ENCODE data around the gene CHERP. TPM values are rescaled to one million over a fixed set of nuclear protein-coding genes. Genes with fewer than 3 reads are reported as not detected.
"Not testable (repeated sequence)": the region's sequence is repeated elsewhere in the genome, so short reads cannot be mapped to it uniquely, and the experiment has no call there.

Gene CHERP
- total RNA-seq, 1 experiment from 2014 or later: 2.0 TPM

DNA sequence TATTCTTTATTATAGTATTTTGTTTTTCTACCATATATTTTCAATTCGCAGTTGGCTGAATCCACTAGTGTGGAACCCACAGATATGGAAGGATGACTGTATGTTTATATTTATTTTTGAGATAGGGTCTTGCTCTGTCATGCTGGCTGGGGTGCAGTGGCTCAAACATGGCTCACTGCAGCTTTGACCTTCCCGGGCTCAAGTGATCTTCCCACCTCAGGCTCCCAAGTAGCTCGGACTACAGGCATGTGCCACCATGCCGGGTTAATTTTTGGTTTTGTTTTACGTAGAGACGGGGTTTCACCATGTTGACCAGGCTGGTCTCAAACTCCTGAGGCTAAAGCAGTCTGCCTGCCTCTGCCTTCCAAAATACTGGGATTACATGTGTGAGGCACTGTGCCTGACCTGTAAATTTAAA lies 20.4 kb upstream of the CHERP start:
- no peak for DNase-seq
- Histone ChIP-seq H3K4me3 (no peak overlapping the region), H3K27me3 (no peaks in the 10 kb centered on the region), H3K36me3 (peaks cover 87% of the 10 kb centered on the region), H3K9me3 (no peaks in the 10 kb centered on the region)

DNA sequence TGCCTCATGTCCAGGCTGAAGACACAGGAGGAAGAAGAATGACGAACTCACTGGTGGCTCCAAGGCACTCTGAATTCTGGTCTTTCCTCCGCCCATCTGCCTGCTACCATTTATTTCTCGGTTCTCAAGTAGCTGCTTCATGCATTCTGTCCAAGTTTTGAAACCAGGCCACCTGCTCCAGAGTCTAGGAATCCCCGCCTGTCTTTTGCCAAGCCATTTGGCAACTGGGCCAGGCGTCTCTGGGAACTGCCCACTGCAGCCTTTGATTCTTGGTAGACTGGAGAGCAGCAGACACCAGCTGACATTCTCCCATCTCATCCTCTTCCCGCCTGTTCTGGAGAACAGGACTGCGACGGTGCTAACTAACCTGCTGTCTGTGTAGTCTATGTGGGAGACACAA lies 19.1 kb upstream of the CHERP start:
- Histone ChIP-seq H3K9me3 (no peaks in the 10 kb centered on the region), H3K27me3 (no peaks in the 10 kb centered on the region), H3K4me3 (no peak overlapping the region), H3K36me3 (peaks cover 83% of the 10 kb centered on the region)
- no peak for DNase-seq

DNA sequence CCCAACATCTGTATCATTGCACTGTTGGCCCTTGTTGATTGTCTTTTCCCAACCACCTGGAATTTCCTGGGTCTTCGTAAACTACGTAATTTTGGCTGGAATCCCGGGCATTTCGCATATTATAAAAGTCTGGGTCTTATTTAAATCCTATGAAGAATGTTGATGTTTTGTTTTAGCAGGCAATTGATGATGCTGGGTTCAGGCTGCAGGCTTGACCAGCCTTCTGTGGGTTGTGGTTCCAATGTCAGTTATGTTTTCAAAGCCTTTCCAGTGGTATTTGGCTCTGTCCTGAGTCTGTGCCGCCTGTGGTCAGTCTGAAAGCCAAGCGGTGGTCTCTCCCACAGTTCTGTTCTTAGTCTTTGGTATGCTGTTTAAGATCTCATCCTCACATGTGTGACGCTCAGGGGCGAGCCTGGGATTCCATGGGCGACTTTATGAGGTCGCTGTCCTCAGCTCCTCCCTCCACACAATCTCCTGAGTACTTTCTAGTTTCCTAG lies 17.6 kb upstream of the CHERP start:
- Histone ChIP-seq H3K27me3 (no peaks in the 10 kb centered on the region), H3K36me3 (peaks cover 80% of the 10 kb centered on the region), H3K4me3 (no peak overlapping the region), H3K9me3 (no peaks in the 10 kb centered on the region)
- DNase-seq: no peak

DNA sequence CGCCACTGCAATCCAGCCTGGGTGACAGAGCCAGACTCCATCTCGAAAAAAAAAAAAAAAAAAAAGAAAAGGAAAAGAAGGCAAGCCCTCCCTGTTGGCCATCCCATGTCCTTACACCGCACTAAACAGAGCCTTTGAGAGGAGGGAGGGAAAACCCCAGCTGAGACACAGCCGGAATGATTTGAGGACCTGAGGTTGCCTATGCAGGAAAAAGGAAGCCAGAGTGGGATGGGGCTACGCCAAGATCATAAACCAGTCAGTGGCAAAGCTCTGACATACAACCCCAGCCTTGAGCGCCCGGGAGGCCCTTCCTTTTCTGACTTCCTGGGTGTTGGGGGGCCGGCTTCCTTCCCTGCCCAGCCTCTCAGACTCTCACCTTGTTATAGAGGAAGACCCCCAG lies 12.5 kb upstream of the CHERP start:
- peaks cover 65% of the 10 kb centered on the region for H3K36me3 ChIP-seq
- no peaks in the 10 kb centered on the region for H3K9me3 ChIP-seq
- no peak for DNase-seq
- no peak overlapping the region for H3K4me3 ChIP-seq
- H3K27me3 ChIP-seq: no peaks in the 10 kb centered on the region

DNA sequence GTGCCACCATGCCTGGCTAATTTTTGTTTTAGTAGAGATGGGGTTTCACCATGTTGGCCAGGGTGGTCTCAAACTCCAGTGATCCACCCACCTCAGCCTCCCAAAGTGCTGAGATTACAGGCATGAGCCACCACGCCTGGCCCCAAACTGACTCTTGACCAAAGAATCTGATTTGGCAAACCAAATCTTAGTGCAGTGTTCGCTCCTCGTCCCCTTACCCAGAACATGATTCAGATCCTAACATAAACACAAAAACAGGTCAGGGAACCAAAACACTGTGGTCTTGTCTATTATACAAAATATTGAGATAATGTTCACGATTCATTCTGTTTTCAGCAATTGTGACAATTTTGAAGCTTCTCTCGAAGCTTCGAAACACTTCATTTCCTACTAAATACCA lies 9.7 kb upstream of the CHERP start:
- not testable (repeated sequence) for H3K9me3 ChIP-seq, DNase-seq, H3K4me3 ChIP-seq, H3K27me3 ChIP-seq
- peaks cover 45% of the 10 kb centered on the region for H3K36me3 ChIP-seq

DNA sequence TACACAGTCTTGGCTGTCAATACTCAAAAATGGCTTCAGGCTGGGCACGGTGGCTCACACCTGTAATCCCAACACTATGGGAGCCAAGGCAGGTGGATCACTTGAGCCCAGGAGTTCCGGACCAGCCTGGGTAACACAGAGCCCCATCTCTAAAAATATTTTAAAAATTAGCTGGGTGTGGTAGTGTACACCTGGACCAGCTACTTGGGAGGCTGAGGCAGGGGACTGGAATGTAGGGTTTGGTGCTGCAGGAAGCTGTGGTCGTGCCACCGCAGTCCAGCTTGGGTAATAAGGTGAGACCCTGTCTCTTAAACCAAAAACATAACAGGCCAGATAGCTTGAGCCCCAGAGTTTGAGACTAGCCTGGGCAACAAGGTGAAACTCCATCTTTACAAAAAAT lies 6.7 kb upstream of the CHERP start:
- Histone ChIP-seq H3K9me3 (no peaks in the 10 kb centered on the region), H3K27me3 (no peaks in the 10 kb centered on the region), H3K36me3 (peaks cover 30% of the 10 kb centered on the region), H3K4me3 (no peak overlapping the region)
- DNase-seq: no peak

DNA sequence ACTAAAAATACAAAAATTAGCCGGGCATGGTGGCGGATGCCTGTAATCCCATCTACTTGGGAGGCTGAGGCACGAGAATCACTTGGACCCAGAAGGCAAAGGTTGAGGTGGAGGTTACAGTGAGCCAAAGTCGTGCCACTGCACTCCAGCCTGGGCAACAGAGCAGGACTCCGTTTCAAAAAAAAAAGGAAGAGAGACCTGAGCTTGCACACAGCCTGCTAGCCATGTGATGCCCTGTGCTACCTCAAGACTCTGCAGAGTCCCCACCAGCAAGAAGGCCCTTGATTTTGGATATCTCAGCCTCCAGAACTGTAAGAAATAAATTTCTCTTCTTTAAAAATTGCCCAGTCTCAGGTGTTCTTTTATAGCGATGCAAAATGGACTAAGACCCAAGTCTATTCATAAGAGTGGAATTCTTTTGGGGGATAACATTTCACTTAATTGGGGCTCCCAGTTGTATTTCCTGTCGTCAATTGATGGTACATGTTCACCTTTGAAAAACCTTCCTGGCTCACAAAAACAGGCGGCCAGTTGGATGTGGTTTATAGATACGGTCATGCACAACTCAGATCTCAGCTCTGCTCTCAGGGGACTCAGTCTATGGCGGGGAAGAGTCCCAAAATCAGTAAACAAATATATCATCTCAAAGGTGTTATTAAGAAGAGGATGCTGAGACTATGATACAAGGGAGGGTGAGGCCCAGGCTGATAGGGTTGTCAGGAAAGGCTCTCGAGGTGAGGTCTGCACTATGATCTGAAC lies 2.4 kb upstream of the CHERP start:
- H3K36me3 ChIP-seq: peaks cover 30% of the 10 kb centered on the region
- peaks cover 1% of the 10 kb centered on the region; the same call in 1 of the 2 replicates for H3K9me3 ChIP-seq
- no peak for DNase-seq
- no peaks in the 10 kb centered on the region for H3K27me3 ChIP-seq
- H3K4me3 ChIP-seq: no peak overlapping the region

DNA sequence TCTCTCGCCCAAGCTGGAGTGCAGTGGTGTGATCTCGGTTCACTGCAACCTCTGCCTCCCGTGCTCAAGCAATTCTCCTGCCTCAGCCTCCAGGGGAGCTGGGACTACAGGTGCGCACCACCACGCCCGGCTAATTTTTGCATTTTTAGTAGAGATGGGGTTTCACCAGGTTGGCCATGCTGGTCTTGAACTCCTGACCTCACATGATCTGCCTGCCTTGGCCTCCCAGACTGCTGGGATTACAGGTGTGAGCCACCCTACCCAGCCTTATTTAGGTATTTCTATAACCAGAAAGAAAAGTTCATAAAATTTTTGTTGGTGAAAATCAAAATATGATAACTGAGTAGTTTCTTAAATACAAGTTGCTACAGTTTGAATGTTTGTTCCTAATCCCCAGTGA lies 1.5 kb upstream of the CHERP start:
- not testable (repeated sequence) for H3K27me3 ChIP-seq, DNase-seq, H3K9me3 ChIP-seq
- peak overlapping the region; percentile 99 for H3K4me3 ChIP-seq
- peaks cover 39% of the 10 kb centered on the region for H3K36me3 ChIP-seq

DNA sequence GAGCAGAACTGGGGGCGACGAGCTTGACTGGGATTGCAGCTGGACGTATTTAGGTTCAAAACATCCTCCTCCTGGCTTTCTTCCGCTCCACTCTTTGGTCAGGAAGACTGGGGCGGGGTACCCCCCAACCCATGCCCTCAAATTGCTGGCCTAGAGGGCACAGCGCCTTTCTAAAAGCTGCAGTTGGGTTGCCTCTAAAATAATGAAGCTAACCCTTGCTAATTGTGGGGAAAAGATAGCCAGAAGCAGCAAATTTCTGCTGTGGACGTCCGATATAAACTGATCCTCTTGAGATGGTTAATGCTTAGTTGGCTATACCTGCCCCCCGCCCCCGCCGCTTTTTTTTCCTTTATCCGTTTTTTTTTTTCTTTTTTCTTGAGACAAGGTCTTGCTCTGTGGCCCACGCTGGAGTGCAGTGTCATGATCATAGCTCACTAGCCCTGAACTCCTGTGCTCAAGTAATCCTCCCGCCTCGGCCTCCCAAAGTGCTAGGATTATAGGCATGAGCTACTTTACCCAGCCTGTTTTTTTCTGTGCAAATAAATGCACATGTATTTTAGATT lies 754 bp upstream of the CHERP start:
- DNase-seq: no peak
- peak overlapping the region; percentile 99 for H3K4me3 ChIP-seq
- peaks cover 5% of the 10 kb centered on the region; the same call in 1 of the 2 replicates for H3K9me3 ChIP-seq
- H3K36me3 ChIP-seq: peaks cover 40% of the 10 kb centered on the region
- H3K27me3 ChIP-seq: no peaks in the 10 kb centered on the region

DNA sequence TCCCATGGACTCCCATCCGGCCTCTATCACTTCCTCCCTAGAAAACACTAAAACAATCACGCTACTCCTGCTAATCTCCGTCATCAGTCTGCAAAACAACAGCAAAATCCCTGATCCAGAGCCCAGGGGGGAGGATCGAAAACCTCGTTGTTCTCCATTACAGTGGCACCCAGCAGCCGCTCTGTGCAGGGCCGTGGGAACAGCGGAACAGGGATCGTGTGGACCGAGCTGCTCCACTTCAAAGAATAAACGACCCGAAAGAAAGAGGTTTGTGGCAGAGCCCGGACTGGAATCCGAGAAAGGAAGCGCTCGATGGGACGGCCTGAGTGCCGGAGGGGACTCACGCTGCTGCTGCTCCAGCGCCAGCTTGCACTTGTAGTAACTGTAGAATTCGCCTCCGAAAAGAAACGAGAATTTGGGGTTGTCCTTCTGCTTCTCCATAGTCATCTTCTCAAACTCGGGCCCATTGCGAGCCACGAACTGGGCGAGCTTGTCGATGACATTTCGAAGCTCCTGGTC lies 652 bp downstream of the CHERP start:
- peaks cover 54% of the 10 kb centered on the region for H3K36me3 ChIP-seq
- DNase-seq: no peak
- H3K9me3 ChIP-seq: peaks cover 5% of the 10 kb centered on the region; the same call in 1 of the 2 replicates
- H3K27me3 ChIP-seq: no peaks in the 10 kb centered on the region
- H3K4me3 ChIP-seq: peak overlapping the region; percentile 99

DNA sequence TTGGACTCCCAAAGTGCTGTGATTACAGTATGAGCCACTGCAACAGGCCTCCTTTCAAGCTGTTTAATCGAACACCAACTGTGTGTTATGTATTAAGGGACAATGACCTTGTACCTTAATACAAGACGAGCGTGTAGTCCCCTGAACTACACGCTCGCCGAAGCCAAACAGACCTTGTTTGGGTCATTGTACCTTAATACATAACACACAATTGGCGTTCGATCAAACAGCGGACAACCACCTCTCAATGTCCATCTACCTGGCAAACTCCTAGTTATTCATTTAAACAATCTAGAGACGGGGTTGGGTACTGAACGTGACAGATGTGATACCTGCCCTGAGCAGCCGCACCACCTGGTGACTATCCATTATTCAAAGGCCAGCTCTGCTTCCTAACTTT lies 1.3 kb downstream of the CHERP start:
- Histone ChIP-seq H3K36me3 (peaks cover 60% of the 10 kb centered on the region), H3K27me3 (no peaks in the 10 kb centered on the region), H3K4me3 (peak overlapping the region; percentile 99), H3K9me3 (peaks cover 5% of the 10 kb centered on the region; the same call in 1 of the 2 replicates)
- no peak for DNase-seq

DNA sequence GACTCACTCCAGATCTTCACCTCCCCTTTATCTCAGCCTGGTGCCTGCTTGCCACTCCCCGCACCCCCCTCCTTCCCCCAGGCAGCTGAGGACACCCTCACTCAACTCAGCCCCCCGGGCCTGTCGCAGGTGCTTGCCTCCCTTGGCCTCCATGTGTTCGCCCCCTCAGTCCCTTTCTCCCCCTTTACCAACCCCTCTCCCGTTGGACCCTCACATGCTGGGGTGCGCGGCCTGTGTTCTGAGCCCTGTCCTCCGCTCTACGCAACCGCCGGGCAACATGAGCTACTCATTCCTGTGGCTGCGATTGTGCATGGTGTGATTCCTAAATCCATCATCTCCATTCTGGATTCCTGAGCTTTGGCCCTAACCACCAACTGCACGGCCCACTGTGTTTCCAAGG lies 5.1 kb downstream of the CHERP start:
- no peak overlapping the region for H3K4me3 ChIP-seq
- no peak for DNase-seq
- peaks cover 5% of the 10 kb centered on the region; the same call in 1 of the 2 replicates for H3K9me3 ChIP-seq
- H3K36me3 ChIP-seq: peaks cover 88% of the 10 kb centered on the region
- H3K27me3 ChIP-seq: no peaks in the 10 kb centered on the region

DNA sequence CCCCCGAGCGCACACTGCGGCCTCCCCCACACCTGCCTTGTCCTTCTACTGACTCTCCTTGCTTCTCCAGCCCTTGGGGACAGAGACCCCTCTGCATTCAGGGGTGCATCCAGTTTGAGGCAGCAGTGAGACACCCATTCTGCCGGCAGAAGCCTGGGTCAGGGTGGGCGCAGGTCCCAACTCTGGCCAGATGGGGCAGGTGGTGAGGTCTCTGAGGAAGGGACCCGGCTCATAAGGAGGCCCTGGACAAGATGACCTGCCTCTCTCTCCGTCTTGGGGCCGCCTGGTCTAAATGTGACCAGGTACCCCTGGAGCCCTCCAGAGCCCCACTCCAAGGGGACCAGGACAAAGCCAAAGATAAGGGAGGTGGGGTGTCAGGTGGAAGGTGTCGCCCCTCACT lies 6.1 kb downstream of the CHERP start:
- no peak overlapping the region for H3K4me3 ChIP-seq
- no peak for DNase-seq
- H3K36me3 ChIP-seq: peaks cover 91% of the 10 kb centered on the region
- peaks cover 5% of the 10 kb centered on the region; the same call in 1 of the 2 replicates for H3K9me3 ChIP-seq
- no peaks in the 10 kb centered on the region for H3K27me3 ChIP-seq

DNA sequence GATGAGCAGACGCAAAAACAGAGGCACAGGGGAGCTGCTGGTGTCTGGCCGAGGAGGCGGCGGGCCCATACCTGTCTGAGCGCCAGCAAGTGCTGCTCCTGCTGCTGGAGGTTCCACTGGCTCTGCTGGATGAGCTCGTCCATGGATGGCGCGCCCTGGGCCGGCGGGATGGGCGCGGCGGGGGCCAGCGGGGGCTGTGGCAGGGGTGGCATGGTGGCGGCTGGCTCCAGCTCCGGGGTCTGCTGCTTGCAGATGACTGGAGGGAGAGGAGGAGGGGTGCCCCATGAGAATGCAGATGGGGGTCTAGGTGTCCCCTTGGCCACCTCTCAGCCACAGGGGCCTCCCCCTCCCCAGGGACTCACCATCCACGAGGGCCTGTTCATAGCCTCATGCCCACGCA lies 6.9 kb downstream of the CHERP start:
- no peak overlapping the region for H3K4me3 ChIP-seq
- no peaks in the 10 kb centered on the region for H3K27me3 ChIP-seq
- H3K9me3 ChIP-seq: peaks cover 5% of the 10 kb centered on the region; the same call in 1 of the 2 replicates
- H3K36me3 ChIP-seq: peaks cover 91% of the 10 kb centered on the region
- DNase-seq: no peak

DNA sequence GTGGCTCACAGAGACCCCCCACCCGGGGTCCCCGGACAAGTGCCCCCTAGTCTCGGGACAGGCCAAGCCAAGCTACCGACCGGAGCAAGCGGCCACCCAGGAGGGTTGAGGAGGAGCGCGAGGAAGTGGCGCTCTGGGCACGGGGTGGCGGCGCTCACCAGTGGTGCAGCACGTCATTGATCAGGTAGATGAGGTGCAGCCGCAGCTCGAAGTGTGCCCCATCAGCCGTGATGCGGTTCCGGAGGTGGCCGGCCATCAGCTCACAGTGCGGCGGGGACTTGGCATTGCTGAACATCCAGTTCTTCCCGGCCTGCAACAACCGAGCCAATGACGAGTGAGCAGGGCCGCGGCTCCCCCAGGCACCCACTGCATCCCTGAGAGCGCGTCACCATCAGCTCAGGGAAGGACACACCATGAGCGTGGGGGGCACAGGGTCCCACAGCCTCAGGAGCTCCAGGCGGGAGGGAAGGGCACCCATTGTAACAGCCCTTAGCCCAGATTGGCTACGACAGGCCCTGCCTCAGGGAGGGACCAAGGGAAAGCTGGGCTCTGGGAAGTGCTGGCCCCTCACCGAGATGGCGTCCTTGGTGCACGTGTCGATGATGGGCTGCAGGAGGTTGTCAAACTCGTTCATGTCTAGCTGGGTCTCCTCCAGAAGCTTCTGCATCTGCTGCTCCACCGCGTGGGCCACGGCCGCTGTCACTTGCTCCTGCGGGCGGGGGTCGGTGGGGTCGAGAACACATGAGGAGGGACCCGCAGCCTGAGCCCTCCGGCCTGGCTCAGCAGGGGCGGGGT lies 9.6 kb downstream of the CHERP start:
- H3K4me3 ChIP-seq: no peak overlapping the region
- H3K9me3 ChIP-seq: no peaks in the 10 kb centered on the region
- DNase-seq: no peak
- H3K27me3 ChIP-seq: no peaks in the 10 kb centered on the region
- H3K36me3 ChIP-seq: peaks cover 94% of the 10 kb centered on the region

DNA sequence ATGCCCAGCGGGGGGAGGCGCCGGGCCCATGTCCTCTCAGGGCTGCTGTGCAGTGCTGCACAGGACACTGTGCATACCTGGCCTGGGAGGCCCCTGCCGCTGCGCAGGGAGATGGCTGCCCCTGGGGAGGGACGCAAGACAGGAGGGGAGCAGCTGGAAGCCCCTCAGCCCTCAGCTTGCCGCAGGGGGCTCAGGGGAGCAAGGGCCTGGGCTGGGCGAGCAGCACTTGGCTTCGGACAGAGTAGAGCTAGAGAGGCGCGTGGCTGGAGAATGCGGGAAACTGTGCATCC lies 10.9 kb downstream of the CHERP start:
- no peak for DNase-seq
- no peaks in the 10 kb centered on the region for H3K9me3 ChIP-seq
- peaks cover 94% of the 10 kb centered on the region for H3K36me3 ChIP-seq
- no peaks in the 10 kb centered on the region for H3K27me3 ChIP-seq
- no peak overlapping the region for H3K4me3 ChIP-seq

Measured in MG63 (cell line).